Neuron (in vitro differentiated cells): ENCODE measurements around the gene KRT73.

Experiments used
- H2AFZ ChIP-seq: one replicate; pipeline ENCODE4 v1.6.1; 2013; ENCODE audit warnings: low read depth, mild to moderate bottlenecking, inconsistent platforms, low read length, moderate library complexity
- H3K27me3 ChIP-seq: one replicate; pipeline ENCODE4 v1.6.1; 2013; ENCODE audit warnings: low read length; ENCODE audit not compliant: insufficient read depth
- H3K36me3 ChIP-seq: one replicate; pipeline ENCODE4 v1.6.1; 2013; ENCODE audit warnings: low read length; ENCODE audit not compliant: insufficient read depth
- H3K4me1 ChIP-seq: one replicate; pipeline ENCODE4 v1.6.1; 2013; ENCODE audit warnings: low read length; ENCODE audit not compliant: insufficient read depth
- H3K4me3 ChIP-seq: 2 replicates; pipeline ENCODE4 v1.5.1; 2013; ENCODE audit warnings: mild to moderate bottlenecking, low read length, moderate library complexity
- H3K9me3 ChIP-seq: one replicate; pipeline ENCODE4 v1.6.1; 2013; ENCODE audit warnings: low read length

Gene KRT73

DNA sequence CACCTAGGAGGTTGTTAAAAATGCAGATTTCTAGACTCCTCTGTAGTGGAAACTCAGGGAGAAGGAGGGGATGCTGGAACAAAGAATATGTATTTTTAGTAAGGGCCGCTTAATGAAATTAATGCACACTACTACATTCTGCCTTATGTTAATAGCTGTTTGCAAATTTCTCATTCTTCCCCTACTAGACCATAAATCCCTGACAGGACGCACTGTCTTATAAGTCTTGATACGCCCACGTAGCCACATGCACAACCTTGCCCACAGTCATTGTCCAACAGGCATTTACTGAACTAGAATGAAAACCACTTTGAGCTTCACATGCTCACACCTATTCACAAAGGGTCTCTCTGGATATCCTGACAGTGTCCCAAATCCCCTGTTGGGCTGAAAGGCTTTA, 23.1 kb upstream of the KRT73 start:
- Histone ChIP-seq H3K36me3 (no peaks in the 10 kb centered on the region), H3K4me1 (no peaks in the 10 kb centered on the region), H3K27me3 (peaks cover 19% of the 10 kb centered on the region), H2AFZ (no peak overlapping the region), H3K4me3 (no peak overlapping the region), H3K9me3 (no peaks in the 10 kb centered on the region)

- Histone ChIP-seq H3K27me3 (peaks cover 2% of the 10 kb centered on the region), H3K4me3 (no peak overlapping the region), H2AFZ (no peak overlapping the region), H3K36me3 (no peaks in the 10 kb centered on the region), H3K4me1 (no peaks in the 10 kb centered on the region), H3K9me3 (no peaks in the 10 kb centered on the region)
These were observed 18.9 kb upstream of the KRT73 start for GRCh38 chr12:52637299-52637698.

DNA sequence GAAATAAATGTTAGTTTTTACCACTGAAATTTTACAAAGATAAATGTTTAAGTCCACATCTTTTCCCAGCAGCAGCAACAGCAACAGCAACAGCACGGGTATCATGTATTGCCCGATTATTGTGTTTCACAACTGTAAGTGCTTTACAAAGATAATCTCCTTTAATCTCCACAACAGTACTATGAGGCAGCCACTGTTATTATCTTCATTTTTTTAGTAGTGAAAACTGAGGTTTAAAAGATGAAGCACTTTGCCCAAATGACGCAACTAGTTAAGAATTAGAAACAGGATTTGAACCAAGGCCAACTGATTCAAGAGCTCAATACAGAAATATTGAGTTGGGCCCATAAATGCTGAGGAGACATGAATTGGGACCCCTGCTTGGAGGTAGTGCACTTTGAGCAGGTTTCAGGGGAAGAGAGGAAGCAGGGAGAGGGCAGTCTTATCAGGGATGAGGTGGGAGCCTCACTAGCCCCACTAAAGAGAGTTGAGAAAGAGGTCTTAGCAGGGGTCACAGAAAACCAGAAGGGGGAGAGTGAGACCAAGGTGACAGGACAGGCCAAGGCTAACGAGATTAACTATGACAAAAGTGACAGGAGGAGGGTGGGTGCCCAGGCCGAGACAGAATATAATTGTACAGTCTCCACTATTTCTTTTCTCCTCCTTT, 18.4 kb upstream of the KRT73 start:
- Histone ChIP-seq H3K4me1 (no peaks in the 10 kb centered on the region), H2AFZ (no peak overlapping the region), H3K36me3 (no peaks in the 10 kb centered on the region), H3K4me3 (no peak overlapping the region), H3K9me3 (no peaks in the 10 kb centered on the region), H3K27me3 (peaks cover 1% of the 10 kb centered on the region)

GRCh38 chr12:52636189-52636588, 17.8 kb upstream of the KRT73 start:
- Histone ChIP-seq H3K36me3 (no peaks in the 10 kb centered on the region), H2AFZ (no peak overlapping the region), H3K4me3 (no peak overlapping the region), H3K4me1 (no peaks in the 10 kb centered on the region), H3K9me3 (no peaks in the 10 kb centered on the region), H3K27me3 (no peaks in the 10 kb centered on the region)

DNA sequence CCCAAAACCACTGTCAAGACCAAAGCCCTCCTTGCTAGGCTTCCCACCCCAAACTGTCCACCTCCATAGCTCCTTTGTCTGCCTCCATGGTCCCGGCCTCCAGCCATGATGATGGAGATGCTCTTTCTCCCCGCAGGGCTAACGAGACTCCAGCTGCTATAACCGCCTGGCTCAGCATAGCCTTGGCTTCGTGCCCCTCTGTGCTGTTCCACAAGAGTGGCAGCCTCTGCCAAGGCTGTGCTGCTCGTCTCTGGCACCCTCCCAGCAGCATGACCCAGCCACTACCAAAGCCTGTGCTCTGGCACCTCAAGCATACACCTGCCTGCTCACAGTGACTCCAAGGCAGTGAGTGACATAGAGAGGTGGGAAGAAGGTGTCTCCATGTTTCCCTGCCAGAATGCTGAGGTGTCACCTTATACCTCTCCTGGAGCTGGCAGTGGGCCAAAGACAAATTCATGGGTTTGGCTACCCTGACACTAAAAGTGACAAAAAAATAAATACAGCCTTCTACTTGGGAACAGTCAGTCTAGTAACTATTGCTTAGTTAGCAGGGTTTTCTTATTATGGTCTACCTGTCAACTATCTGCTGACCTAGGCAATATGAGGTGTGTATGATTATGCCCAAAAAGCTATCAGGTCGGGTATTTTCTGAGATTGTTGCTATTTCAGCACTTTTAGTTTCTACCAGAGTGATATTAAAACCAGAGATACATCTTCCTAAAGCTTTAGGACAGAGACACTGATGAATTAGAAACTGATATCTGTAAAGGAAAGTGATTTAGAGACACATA, 16.1 kb upstream of the KRT73 start:
- no peaks in the 10 kb centered on the region for H3K36me3 ChIP-seq
- no peak overlapping the region for H2AFZ ChIP-seq
- no peaks in the 10 kb centered on the region for H3K9me3 ChIP-seq
- no peak overlapping the region for H3K4me3 ChIP-seq
- H3K27me3 ChIP-seq: no peaks in the 10 kb centered on the region
- no peaks in the 10 kb centered on the region for H3K4me1 ChIP-seq

GRCh38 chr12:52633383-52633782, 15.0 kb upstream of the KRT73 start:
- H2AFZ ChIP-seq: no peak overlapping the region
- H3K4me3 ChIP-seq: no peak overlapping the region
- no peaks in the 10 kb centered on the region for H3K4me1 ChIP-seq
- no peaks in the 10 kb centered on the region for H3K27me3 ChIP-seq
- no peaks in the 10 kb centered on the region for H3K9me3 ChIP-seq
- H3K36me3 ChIP-seq: no peaks in the 10 kb centered on the region

DNA sequence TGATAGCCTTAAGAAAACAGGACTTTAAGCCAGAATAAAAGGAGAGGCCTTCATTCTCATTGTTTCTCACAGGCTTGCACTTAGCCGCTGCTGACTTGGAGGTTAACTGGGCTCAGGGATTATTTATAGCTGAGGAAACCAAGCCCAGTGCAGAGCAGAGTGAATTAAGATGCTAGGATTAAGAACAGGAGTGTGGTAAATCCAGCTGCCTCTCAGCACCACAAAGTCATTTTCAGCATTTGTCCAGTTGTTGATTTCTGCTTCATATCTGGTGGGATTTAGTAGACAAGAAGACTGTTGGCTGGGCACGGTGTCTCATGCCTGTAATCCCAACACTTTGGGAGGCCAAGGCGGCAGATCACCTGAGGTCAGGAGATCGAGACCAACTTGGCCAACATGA, 14.3 kb upstream of the KRT73 start:
- no peak overlapping the region for H3K4me3 ChIP-seq
- H3K36me3 ChIP-seq: no peaks in the 10 kb centered on the region
- no peaks in the 10 kb centered on the region for H3K4me1 ChIP-seq
- H3K9me3 ChIP-seq: no peaks in the 10 kb centered on the region
- no peaks in the 10 kb centered on the region for H3K27me3 ChIP-seq
- H2AFZ ChIP-seq: no peak overlapping the region

- no peaks in the 10 kb centered on the region for H3K27me3 ChIP-seq
These were observed 13.5 kb upstream of the KRT73 start for GRCh38 chr12:52631676-52632459.

GRCh38 chr12:52631264-52631663, 12.9 kb upstream of the KRT73 start:
- H3K9me3 ChIP-seq: no peaks in the 10 kb centered on the region
- no peaks in the 10 kb centered on the region for H3K4me1 ChIP-seq
- no peak overlapping the region for H2AFZ ChIP-seq
- no peaks in the 10 kb centered on the region for H3K36me3 ChIP-seq
- H3K27me3 ChIP-seq: no peaks in the 10 kb centered on the region
- no peak overlapping the region for H3K4me3 ChIP-seq

More at GRCh38 chr12:52631676-52632459, 13.5 kb upstream of the KRT73 start:
- Histone ChIP-seq H3K36me3 (no peaks in the 10 kb centered on the region), H3K4me1 (no peaks in the 10 kb centered on the region), H3K9me3 (no peaks in the 10 kb centered on the region), H3K4me3 (no peak overlapping the region), H2AFZ (no peak overlapping the region)

DNA sequence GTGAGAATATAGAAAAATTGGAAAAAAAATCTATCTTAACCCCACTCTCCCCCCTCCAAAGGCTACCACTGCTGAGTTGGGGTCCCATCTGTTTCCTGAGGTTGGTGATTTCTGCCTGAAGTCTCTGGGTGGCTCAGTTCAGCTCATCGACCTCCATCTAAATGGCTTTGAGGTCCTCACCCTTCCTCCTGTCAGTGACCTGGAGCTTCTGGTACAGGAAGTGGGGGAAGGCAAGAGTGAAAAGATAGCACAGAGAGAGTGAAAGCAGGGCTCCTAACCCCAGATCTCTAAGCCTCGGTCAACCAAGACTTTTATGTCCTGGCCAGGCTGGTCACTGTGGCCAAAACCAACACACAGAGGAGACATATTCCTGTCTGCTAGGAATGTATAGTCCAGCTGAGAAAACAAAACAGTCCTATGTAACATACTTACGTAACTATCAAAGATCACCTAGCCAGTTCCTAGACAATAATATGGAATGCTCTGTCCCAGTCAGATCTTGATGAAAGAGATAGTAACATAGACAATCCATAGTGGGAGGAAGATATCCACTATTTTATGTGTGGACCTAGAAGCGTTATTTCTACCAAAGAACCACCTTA, 12.3 kb upstream of the KRT73 start:
- H3K4me1 ChIP-seq: no peaks in the 10 kb centered on the region
- no peaks in the 10 kb centered on the region for H3K9me3 ChIP-seq
- no peak overlapping the region for H2AFZ ChIP-seq
- H3K4me3 ChIP-seq: no peak overlapping the region
- H3K36me3 ChIP-seq: no peaks in the 10 kb centered on the region
- H3K27me3 ChIP-seq: no peaks in the 10 kb centered on the region

DNA sequence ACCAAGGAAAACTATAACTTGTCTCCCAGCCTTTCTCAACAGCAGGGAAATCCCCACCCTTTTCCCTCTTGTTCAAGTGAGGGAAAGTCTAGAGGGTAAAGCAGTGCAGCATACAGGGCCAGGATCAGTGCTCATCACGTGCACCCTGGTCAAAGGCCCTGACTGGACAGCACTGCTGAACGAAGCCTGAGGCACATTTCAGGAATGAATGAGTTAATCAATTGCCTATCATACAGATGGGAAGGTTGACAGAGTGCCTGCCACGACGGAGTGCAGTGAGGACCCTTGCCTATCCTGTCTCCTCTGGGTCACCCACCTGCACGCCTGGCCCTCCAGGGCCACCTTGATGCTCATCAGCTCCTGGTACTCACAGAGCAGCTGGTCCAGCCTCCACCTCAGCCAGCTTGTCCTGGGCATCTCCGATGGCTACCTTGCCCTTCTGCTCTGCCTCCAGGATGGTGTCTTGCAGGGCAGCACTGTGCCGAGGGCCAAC, 11.7 kb upstream of the KRT73 start:
- no peaks in the 10 kb centered on the region for H3K27me3 ChIP-seq
- no peak overlapping the region for H2AFZ ChIP-seq

GRCh38 chr12:52629281-52630007, 11.1 kb upstream of the KRT73 start:
- Histone ChIP-seq H3K4me3 (no peak overlapping the region), H3K9me3 (no peaks in the 10 kb centered on the region), H3K4me1 (no peaks in the 10 kb centered on the region), H2AFZ (no peak overlapping the region), H3K27me3 (no peaks in the 10 kb centered on the region), H3K36me3 (no peaks in the 10 kb centered on the region)

More for the DNA sequence above, 11.7 kb upstream of the KRT73 start:
- H3K4me3 ChIP-seq: no peak overlapping the region
- H3K4me1 ChIP-seq: no peaks in the 10 kb centered on the region
- no peaks in the 10 kb centered on the region for H3K36me3 ChIP-seq
- H3K9me3 ChIP-seq: no peaks in the 10 kb centered on the region
